NCI-H446 (cell line): ENCODE measurements around the gene STARD13.

Source experiments
- DNase-seq, 2 experiments: peaks; one replicate each; lab custom pipeline; 2025; lab: John Stamatoyannopoulos, UW

Gene STARD13

GRCh38 chr13:33090755-33091414 lies 194.7 kb downstream of the STARD13 start:
- no peak for DNase-seq

- no peak for DNase-seq
Measured at GRCh38 chr13:33089311-33089710, 196.2 kb downstream of the STARD13 start.

GRCh38 chr13:33087790-33088189 lies 197.8 kb downstream of the STARD13 start:
- no peak for DNase-seq

- DNase-seq = no peak
Measured at GRCh38 chr13:33087091-33087490, 198.5 kb downstream of the STARD13 start.

- no peak for DNase-seq
Measured at GRCh38 chr13:33083054-33083453, 202.5 kb downstream of the STARD13 start.

GRCh38 chr13:33081666-33082065 lies 203.9 kb downstream of the STARD13 start:
- no peak for DNase-seq

- DNase-seq = no peak
Measured at GRCh38 chr13:33080972-33081590, 204.5 kb downstream of the STARD13 start.

- DNase-seq = no peak
Measured at GRCh38 chr13:33079960-33080359, 205.6 kb downstream of the STARD13 start.

GRCh38 chr13:33078263-33078662 lies 207.3 kb downstream of the STARD13 start:
- no peak for DNase-seq

GRCh38 chr13:33076001-33076992 lies 209.3 kb downstream of the STARD13 start:
- DNase-seq = no peak

GRCh38 chr13:33073338-33073737 lies 212.2 kb downstream of the STARD13 start:
- no peak for DNase-seq

GRCh38 chr13:33072759-33073158 lies 212.8 kb downstream of the STARD13 start:
- DNase-seq = no peak

- DNase-seq = peak in 1 of 2 experiments; percentile 1
Measured at GRCh38 chr13:33072282-33072681, 213.3 kb downstream of the STARD13 start.

GRCh38 chr13:33070713-33071112 lies 214.8 kb downstream of the STARD13 start:
- DNase-seq = no peak

GRCh38 chr13:33069365-33069764 lies 216.2 kb downstream of the STARD13 start:
- DNase-seq = peak in 1 of 2 experiments; percentile 2

GRCh38 chr13:33066329-33066728 lies 219.2 kb downstream of the STARD13 start:
- no peak for DNase-seq

GRCh38 chr13:33060815-33061214 lies 224.7 kb downstream of the STARD13 start:
- DNase-seq = no peak

GRCh38 chr13:33058776-33059327 lies 226.7 kb downstream of the STARD13 start:
- no peak for DNase-seq

GRCh38 chr13:33057019-33057780 lies 228.4 kb downstream of the STARD13 start:
- peak in 1 of 2 experiments; percentile 3 for DNase-seq

- no peak for DNase-seq
Measured at GRCh38 chr13:33053397-33054066, 232.0 kb downstream of the STARD13 start.
